AG10803 (cell line): ENCODE results near the gene CACNA1C.

Source experiments
- DNase-seq: peaks from one replicate; pipeline ENCODE4 v3.0.0; 2010; ENCODE audit warnings: low read depth
- H3K4me3 ChIP-seq: 2 replicates; pipeline ENCODE4 v1.5.1; 2011; ENCODE audit warnings: mild to moderate bottlenecking, low read length, control low read depth
- TF ChIP-seq, protein P1 (sequence below): conservative IDR thresholded peaks from 2 replicates; pipeline ENCODE4 v1.5.1; 2011; ENCODE audit warnings: mild to moderate bottlenecking, low read length, control low read depth, inconsistent platforms

Gene CACNA1C

DNA sequence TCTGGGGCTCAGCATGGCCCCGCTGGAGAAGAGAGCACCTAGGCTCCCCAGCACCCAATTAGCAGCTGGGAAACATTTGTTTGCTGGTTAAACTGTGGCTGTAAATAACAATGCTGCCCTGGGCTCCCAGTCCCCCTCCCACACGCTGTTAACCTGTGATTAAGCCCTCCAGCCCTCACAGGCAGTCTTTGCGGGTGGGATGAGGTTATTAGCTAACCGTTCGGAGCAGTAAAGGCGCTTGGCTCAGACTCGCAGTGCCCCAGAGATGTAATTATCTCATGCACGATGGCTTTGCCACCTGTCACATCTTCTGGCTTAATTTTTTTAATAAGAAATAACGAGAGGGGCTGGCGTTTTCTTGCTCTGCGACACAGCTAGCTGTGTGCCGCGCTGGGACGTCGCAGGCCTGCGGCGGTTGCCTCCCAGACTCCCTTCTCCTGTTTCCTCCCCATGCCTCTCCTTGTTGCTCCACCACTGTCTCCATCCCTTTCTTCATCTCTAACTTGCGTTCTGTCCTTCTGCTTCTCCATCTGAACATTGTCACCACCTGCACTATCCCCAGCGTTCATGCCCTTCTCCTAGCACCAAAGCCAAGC is 502.8 kb downstream of the CACNA1C start:
- TF ChIP-seq, protein P1, sequence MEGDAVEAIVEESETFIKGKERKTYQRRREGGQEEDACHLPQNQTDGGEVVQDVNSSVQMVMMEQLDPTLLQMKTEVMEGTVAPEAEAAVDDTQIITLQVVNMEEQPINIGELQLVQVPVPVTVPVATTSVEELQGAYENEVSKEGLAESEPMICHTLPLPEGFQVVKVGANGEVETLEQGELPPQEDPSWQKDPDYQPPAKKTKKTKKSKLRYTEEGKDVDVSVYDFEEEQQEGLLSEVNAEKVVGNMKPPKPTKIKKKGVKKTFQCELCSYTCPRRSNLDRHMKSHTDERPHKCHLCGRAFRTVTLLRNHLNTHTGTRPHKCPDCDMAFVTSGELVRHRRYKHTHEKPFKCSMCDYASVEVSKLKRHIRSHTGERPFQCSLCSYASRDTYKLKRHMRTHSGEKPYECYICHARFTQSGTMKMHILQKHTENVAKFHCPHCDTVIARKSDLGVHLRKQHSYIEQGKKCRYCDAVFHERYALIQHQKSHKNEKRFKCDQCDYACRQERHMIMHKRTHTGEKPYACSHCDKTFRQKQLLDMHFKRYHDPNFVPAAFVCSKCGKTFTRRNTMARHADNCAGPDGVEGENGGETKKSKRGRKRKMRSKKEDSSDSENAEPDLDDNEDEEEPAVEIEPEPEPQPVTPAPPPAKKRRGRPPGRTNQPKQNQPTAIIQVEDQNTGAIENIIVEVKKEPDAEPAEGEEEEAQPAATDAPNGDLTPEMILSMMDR, result no peak
- H3K4me3 ChIP-seq, result no peak overlapping the region
- no peak for DNase-seq

DNA sequence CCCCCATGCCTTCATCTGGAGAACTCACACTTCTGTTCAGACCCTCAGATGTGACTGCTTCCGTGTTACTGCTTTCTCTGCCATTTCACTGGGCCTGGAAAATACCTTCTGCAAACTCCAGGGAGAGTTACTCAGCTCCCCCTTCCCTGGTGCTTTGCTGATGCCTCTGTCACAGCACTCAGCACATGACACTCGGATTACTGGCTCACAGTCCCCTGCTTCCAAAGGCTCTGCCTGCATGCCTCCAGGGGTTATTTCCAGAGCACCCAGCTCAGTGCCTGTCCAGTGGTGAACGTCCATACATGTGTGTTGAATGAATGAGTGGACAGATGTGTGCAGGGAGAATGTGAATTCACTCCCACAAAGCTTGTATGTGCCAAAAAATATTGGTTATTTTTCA is 504.8 kb downstream of the CACNA1C start:
- no peak overlapping the region for H3K4me3 ChIP-seq
- TF ChIP-seq, protein P1, result no peak
- DNase-seq, result no peak

DNA sequence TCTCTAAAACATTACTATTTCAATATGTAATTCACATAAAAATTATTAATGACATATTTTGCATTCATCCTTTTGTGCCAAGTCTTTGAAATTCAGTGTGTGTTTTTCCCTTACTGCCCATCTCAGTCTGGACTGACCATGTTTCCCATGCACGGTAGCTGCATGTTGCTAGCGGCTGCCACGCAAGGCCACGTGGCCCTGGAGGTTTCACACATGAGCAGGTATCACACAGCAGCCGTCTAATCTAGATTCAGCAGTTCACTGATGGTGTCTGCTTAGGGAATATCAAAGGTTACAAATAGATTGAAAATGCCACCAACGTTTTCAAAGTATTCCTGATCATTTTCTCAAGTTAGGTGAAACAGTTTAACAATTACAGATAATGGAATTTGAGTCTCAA is 507.1 kb downstream of the CACNA1C start:
- H3K4me3 ChIP-seq, result no peak overlapping the region
- no peak for DNase-seq
- TF ChIP-seq, protein P1, result no peak

DNA sequence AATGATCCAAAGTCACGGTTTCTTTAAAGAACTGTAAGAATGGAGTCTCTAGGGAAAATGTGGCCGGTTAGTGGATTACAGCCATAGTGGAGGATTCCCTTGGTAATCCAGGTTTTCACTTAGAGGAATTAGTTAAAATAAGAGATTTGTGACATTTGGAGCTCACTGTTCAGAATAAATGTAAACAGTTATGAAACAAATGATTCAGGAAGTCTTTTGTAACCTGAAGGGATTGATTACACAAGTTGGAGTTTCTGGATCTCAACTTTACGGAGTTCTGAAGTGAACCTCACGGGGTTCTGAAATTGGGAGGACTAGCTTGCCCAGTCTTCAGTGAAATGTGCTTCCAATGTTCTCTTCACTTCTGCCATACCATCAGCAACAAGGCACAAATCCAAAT is 507.6 kb downstream of the CACNA1C start:
- TF ChIP-seq, protein P1, result no peak
- no peak overlapping the region for H3K4me3 ChIP-seq
- no peak for DNase-seq

DNA sequence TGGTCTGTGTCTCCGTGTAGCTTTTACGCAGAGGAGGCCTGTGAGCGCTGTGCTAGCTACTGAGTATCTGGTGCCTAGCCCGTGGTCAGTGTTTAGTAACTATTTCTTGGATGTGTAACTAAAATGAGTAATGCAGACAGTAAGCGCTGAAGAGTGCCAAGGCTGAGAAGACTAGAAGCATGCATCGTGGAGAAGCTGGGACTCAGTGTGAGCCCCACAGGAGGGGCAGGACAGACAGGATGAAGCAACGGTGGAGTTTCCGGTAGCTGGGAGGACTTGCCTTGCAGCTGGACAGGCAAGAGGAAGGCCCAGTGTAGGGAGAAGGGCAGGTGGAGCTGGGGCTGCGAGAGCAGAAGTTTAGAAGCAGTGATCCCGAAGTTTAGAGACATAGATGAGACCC is 508.6 kb downstream of the CACNA1C start:
- peak; percentile 11 for DNase-seq
- TF ChIP-seq, protein P1, result no peak
- H3K4me3 ChIP-seq, result no peak overlapping the region

DNA sequence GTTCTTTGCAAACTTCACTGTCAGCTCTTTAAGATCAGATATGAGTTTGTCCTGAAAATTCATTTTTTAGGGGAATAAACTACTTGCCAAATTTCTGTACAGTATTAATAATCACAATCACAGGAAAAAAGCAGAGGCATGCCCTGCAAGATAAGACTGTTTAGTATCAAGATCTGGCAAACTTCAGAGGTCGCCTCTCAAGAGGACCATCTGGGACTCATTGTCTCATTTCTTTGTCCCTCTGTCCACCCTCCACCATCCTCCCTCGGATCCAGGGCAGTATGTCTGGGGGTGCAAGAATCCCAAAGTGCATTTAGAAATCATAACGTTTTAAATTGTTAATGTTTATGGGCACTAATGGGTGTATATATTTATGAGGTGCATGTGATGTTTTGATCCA is 509.6 kb downstream of the CACNA1C start:
- no peak for DNase-seq
- no peak overlapping the region for H3K4me3 ChIP-seq
- TF ChIP-seq, protein P1, result no peak

DNA sequence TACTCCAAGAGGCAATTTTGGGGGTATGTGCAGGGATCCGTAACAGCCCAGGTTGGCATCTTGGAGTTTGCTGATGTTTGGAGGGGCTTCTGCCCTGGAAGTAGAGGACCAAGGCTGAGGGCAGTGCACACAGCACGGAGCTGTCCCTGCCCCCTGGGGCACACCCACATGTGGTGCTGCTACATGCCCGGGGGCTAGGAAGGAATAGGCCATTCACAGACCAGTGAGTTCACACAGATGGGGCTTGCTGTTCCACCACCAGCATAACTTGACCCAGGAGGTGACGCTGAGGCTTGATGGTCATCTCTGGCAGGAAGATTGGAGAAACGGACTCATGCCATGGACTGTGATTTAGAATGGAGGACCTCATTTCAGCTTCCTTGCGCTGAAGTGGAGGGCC is 510.9 kb downstream of the CACNA1C start:
- TF ChIP-seq, protein P1, result no peak
- H3K4me3 ChIP-seq, result no peak overlapping the region
- no peak for DNase-seq
